A549 (cell line): ENCODE data around the gene UCKL1. TPM values are rescaled to one million over a fixed set of nuclear protein-coding genes. Genes with fewer than 3 reads are reported as not detected.

ENCODE experiments used
- ATAC-seq, 2 experiments: fragments of 200-7000 bp in 1 of 2; fragments of >200 bp in 1 of 2; cut with Nextera tagmentation in 1 of 2; cut with Tn5 transposase in 1 of 2; 3 replicates each; pipeline versions ENCODE4 v1.8.0 to v1.9.1; 2018 to 2020; ENCODE audit warnings: mild to moderate bottlenecking in 1 of 2, moderate library complexity in 1 of 2
- CTCF ChIA-PET: fragments of 300-600 bp; sonication (Branson Sonifier 250); formaldehyde crosslinking; extraction: SDS; loops from one replicate; lab custom pipeline; 2021; ENCODE audit warnings: antibody characterized with exemption, inconsistent platforms; lab: Yijun Ruan, JAX
- POLR2A ChIA-PET: fragments of 350-600 bp; formaldehyde crosslinking; extraction: SDS; loops from one replicate; lab custom pipeline; 2021; ENCODE audit warnings: antibody characterized with exemption, inconsistent platforms; lab: Yijun Ruan, JAX
- DNase-seq, 2 experiments: peaks; one replicate each; pipeline versions ENCODE4 v3.0.0 to v3.0.0-alpha.2; 2011 to 2016; ENCODE audit warnings: low read depth in 1 of 2, low spot score in 1 of 2
- FAIRE-seq: peaks from 2 replicates; lab custom pipeline; 2011; peaks lifted over from hg19 to GRCh38; lab: Jason Lieb, UNC
- H3K27ac ChIP-seq, 2 experiments: fragments of >200 bp; sonication (Bioruptor Twin); formaldehyde crosslinking; 3 replicates each; pipeline ENCODE4 v1.5.1; 2016 to 2017
- H3K4me1 ChIP-seq: fragments of >200 bp; sonication (Bioruptor Twin); formaldehyde crosslinking; 3 replicates; pipeline ENCODE4 v1.6.1; 2016
- H3K4me2 ChIP-seq: fragments of >200 bp; sonication (Bioruptor Twin); formaldehyde crosslinking; 3 replicates; pipeline ENCODE4 v1.6.1; 2016
- H3K4me3 ChIP-seq: fragments of >200 bp; sonication (Bioruptor Twin); formaldehyde crosslinking; 3 replicates; pipeline ENCODE4 v1.5.1; 2016
- H3K9me3 ChIP-seq: fragments of >200 bp; sonication (Bioruptor Twin); formaldehyde crosslinking; 3 replicates; pipeline ENCODE4 v1.6.1; 2016
- BHLHE40 ChIP-seq: IDR thresholded peaks from 2 replicates; pipeline ENCODE4 v1.6.1; 2012; ENCODE audit warnings: low read depth, low read length, inconsistent platforms
- EHF ChIP-seq: fragments of 250-450 bp; sonication (Bioruptor Pico); IDR thresholded peaks from 2 replicates; pipeline ENCODE4 v1.5.0; 2020; ENCODE audit warnings: mild to moderate bottlenecking
- GATA3 ChIP-seq: IDR thresholded peaks from 2 replicates; pipeline ENCODE4 v1.6.1; 2012; ENCODE audit warnings: borderline replicate concordance
- HOXB5 ChIP-seq: fragments of 250-450 bp; sonication (Bioruptor Pico); IDR thresholded peaks from 2 replicates; pipeline ENCODE4 v1.5.0; 2020; ENCODE audit warnings: mild to moderate bottlenecking, moderate library complexity
- JUNB ChIP-seq: fragments of >200 bp; sonication (Bioruptor Twin); formaldehyde crosslinking; IDR thresholded peaks from 2 replicates; pipeline ENCODE4 v1.6.1; 2016
- KDM5A ChIP-seq: fragments of 200-600 bp; sonication (generic); IDR thresholded peaks from 2 replicates; pipeline ENCODE4 v1.6.1; 2016; ENCODE audit warnings: antibody characterized with exemption, mild to moderate bottlenecking
- MAFK ChIP-seq: fragments of 450-650 bp; IDR thresholded peaks from 2 replicates; pipeline ENCODE4 v1.6.1; 2014; ENCODE audit not compliant: partially characterized antibody
- MAX ChIP-seq: IDR thresholded peaks from 2 replicates; pipeline ENCODE4 v1.6.1; 2012
- MAZ ChIP-seq: fragments of 150-350 bp; IDR thresholded peaks from 2 replicates; pipeline ENCODE4 v1.6.1; 2014; ENCODE audit warnings: antibody characterized with exemption, low read depth, low read length, borderline replicate concordance
- MYC ChIP-seq: IDR thresholded peaks from 2 replicates; pipeline ENCODE4 v1.6.1; 2012; ENCODE audit warnings: mild to moderate bottlenecking, inconsistent platforms, low read length, improper control_type of control experiment, borderline replicate concordance
- NR3C1 ChIP-seq: fragments of >200 bp; sonication (Bioruptor Twin); formaldehyde crosslinking; IDR thresholded peaks from 3 replicates; pipeline ENCODE4 v1.6.1; 2017
- PBX3 ChIP-seq: IDR thresholded peaks from 2 replicates; pipeline ENCODE4 v1.6.1; 2012
- POLR2A ChIP-seq: IDR thresholded peaks from 2 replicates; pipeline ENCODE4 v1.6.1; 2012; ENCODE audit warnings: mild to moderate bottlenecking, low read length
- RAD21 ChIP-seq, 2 experiments: fragments of >200 bp in 1 of 2; sonication (Bioruptor Twin) in 1 of 2; formaldehyde crosslinking in 1 of 2; IDR thresholded peaks in 1 of 2; conservative IDR thresholded peaks in 1 of 2; 2 replicates in 1 of 2; 3 replicates in 1 of 2; pipeline ENCODE4 v1.6.1; 2012 to 2018; ENCODE audit warnings: inconsistent platforms in 1 of 2
- REST ChIP-seq: fragments of 200-600 bp; sonication (generic); IDR thresholded peaks from 2 replicates; pipeline ENCODE4 v1.6.1; 2016; ENCODE audit warnings: antibody characterized with exemption, mild to moderate bottlenecking, moderate library complexity
- RNF2 ChIP-seq: fragments of 200-600 bp; sonication (generic); IDR thresholded peaks from 2 replicates; pipeline ENCODE4 v1.6.1; 2016; ENCODE audit warnings: low read depth, mild to moderate bottlenecking, antibody characterized with exemption, moderate library complexity, borderline replicate concordance
- SMC3 ChIP-seq: fragments of >200 bp; sonication (Bioruptor Twin); formaldehyde crosslinking; IDR thresholded peaks from 3 replicates; pipeline ENCODE4 v1.6.1; 2018; ENCODE audit warnings: inconsistent platforms
- SREBF2 ChIP-seq: fragments of 450-650 bp; IDR thresholded peaks from 2 replicates; pipeline ENCODE4 v1.6.1; 2014; ENCODE audit warnings: mild to moderate bottlenecking, moderate library complexity
- ZNF302 ChIP-seq: fragments of 250-450 bp; sonication (Bioruptor Pico); IDR thresholded peaks from 2 replicates; pipeline ENCODE4 v1.9.0; 2021; ENCODE audit warnings: inconsistent platforms, mild to moderate bottlenecking, moderate library complexity
- ZSCAN20 ChIP-seq: fragments of 250-450 bp; sonication (Bioruptor Pico); IDR thresholded peaks from 2 replicates; pipeline ENCODE4 v1.8.0; 2022; ENCODE audit warnings: mild to moderate bottlenecking, moderate library complexity
- WGBS: methylation state at CpG from one replicate; pipeline ENCODE4 v1.1.6; 2017; ENCODE audit errors: missing lambda C conversion rate; 5-methylcytosine and 5-hydroxymethylcytosine counted together
- polyA plus RNA-seq, 4 experiments: library from polyadenylated mRNA; depleted of rRNA in 3 of 4; stranded (reverse); fragments of >200 nt; fragmentation: RNase III in 1 of 4; extraction: RNeasy Plus Mini Kit Qiagen cat#74134 plus additional on column Dnase treatment in 1 of 4; gene quantifications; 2 replicates in 3 of 4; 3 replicates in 1 of 4; pipeline ENCODE4 v1.2.3, GENCODE V29; 2011 to 2017
- TF ChIP-seq, protein P1 (sequence below): fragments of 250-450 bp; sonication (Bioruptor Pico); IDR thresholded peaks from 2 replicates; pipeline ENCODE4 v1.5.0; 2021; ENCODE audit warnings: mild to moderate bottlenecking, moderate library complexity, borderline replicate concordance

The UCKL1 gene
- polyA plus RNA-seq, 2 of the 4 experiments (the other 2 are of a cell fraction), result 19.1 to 30.4 TPM

DNA sequence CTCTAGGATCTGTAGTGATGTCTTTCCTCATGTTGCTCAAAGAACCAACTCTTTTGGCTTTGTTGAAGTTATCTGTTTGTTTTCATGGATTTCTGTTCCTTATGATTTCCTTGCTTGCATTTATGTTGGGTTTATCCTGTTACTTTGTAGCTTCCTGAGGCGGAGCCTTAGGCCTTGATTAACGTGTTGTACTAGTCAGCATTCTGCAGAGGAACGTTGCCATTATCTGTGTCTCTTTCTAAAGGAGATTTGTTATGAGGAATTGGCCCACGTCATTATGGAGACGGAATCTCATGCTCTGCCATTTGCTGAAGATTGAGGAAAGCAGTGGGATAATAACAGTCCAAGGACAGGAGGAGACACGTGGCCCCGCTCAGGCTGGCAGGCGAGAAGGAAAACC is 29.9 kb downstream of the UCKL1 start:
- Histone ChIP-seq H3K4me1 (no peaks in the 10 kb centered on the region), H3K4me3 (no peak overlapping the region), H3K27ac (no peak overlapping the region), H3K4me2 (no peak overlapping the region), H3K9me3 (no peaks in the 10 kb centered on the region)
- no peak for ATAC-seq
- ChIA-PET CTCF (interaction anchor here (1.5 kb wide), 1 partner anchor 10 kb away, joined by 5 read pairs; no protein-coding TSS in a partner anchor), POLR2A (no interaction called here)
- DNase-seq, result no peak
- no peak for TF ChIP-seq EHF (CRISPR knock-in tag)
- TF ChIP-seq JUNB, result no peak
- TF ChIP-seq GATA3, result no peak
- TF ChIP-seq HOXB5 (CRISPR knock-in tag), result no peak
- TF ChIP-seq MAZ, result no peak
- TF ChIP-seq ZSCAN20 (CRISPR knock-in tag), result no peak
- TF ChIP-seq SMC3, result no peak
- no peak for TF ChIP-seq RNF2
- TF ChIP-seq KDM5A, result no peak
- no peak for TF ChIP-seq BHLHE40
- TF ChIP-seq MAFK, result no peak
- TF ChIP-seq RAD21 (conservative IDR thresholded peaks at IDR 0.05 in 1 of 2, IDR thresholded peaks at IDR 0.05 in 1 of 2), result no peak
- no peak for TF ChIP-seq MAX
- TF ChIP-seq REST, result no peak
- no peak for TF ChIP-seq MYC
- FAIRE-seq, result no peak
- WGBS, result 91% methylated on average over 8 of the region's 8 CpGs

DNA sequence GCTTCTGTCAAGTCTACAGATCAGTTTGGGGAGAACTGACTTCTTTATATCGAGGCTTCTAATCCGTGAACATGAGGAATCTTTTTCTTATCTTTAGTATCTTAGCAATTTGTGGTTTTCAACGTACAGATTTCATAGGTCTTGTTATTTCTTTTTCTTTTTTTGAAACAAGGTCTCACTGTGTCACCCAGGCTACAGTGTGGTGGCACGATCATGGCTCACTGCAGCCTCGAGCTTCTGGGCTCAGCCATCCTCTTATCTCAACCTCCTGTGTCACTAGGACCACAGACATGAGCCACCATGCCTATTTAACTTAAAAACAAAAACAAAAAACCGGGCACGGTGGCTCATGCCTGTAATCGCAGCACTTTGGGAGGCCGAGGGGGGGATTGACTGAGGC is 32.0 kb downstream of the UCKL1 start:
- no peak for DNase-seq
- POLR2A ChIA-PET, result interaction anchor here (0.8 kb wide), 1 partner anchor 59 kb away, joined by 3 read pairs; the partner anchor contains the start of gene TPD52L2
- Histone ChIP-seq H3K4me2 (no peak overlapping the region), H3K4me1 (no peaks in the 10 kb centered on the region), H3K27ac (no peak overlapping the region), H3K9me3 (no peaks in the 10 kb centered on the region), H3K4me3 (no peak overlapping the region)
- CTCF ChIA-PET, result interaction anchor here (0.6 kb wide), 1 partner anchor 135 kb away, joined by 3 read pairs; no protein-coding TSS in a partner anchor
- no peak for FAIRE-seq
- ATAC-seq, result no peak; a peak in 1 of 6 replicates
- 87% methylated on average over 9 of the region's 9 CpGs for WGBS
- no peak for TF ChIP-seq PBX3
- no peak for TF ChIP-seq MAX
- no peak for TF ChIP-seq NR3C1
- no peak for TF ChIP-seq SREBF2
- no peak for TF ChIP-seq BHLHE40
- TF ChIP-seq, protein P1, sequence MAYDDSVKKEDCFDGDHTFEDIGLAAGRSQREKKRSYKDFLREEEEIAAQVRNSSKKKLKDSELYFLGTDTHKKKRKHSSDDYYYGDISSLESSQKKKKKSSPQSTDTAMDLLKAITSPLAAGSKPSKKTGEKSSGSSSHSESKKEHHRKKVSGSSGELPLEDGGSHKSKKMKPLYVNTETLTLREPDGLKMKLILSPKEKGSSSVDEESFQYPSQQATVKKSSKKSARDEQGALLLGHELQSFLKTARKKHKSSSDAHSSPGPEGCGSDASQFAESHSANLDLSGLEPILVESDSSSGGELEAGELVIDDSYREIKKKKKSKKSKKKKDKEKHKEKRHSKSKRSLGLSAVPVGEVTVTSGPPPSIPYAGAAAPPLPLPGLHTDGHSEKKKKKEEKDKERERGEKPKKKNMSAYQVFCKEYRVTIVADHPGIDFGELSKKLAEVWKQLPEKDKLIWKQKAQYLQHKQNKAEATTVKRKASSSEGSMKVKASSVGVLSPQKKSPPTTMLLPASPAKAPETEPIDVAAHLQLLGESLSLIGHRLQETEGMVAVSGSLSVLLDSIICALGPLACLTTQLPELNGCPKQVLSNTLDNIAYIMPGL (CRISPR knock-in tag), result no peak
- no peak for TF ChIP-seq ZNF302 (CRISPR knock-in tag)
- TF ChIP-seq GATA3, result no peak
- TF ChIP-seq POLR2A, result no peak
- TF ChIP-seq RAD21 (conservative IDR thresholded peaks at IDR 0.05 in 1 of 2, IDR thresholded peaks at IDR 0.05 in 1 of 2), result no peak
- TF ChIP-seq, all 56 proteins: peak for 0
